Sigmoid colon (tissue), 7 donors: ENCODE measurements around the gene GAS6. TPM values are rescaled to one million over a fixed set of nuclear protein-coding genes. Genes with fewer than 3 reads are reported as not detected.

Source experiments
- DNase-seq: peaks from one replicate; pipeline ENCODE4 v3.0.0-alpha.2; 2019
- H3K27ac ChIP-seq, 4 donors: fragments of 200-600 bp; sonication (generic); one replicate each; pipeline ENCODE4 v1.5.1; 2016 to 2019; ENCODE audit warnings: mild to moderate bottlenecking in 1 of 4
- H3K27me3 ChIP-seq, 3 donors: fragments of 200-600 bp; sonication (generic); one replicate each; pipeline ENCODE4 v1.5.1; 2019; ENCODE audit warnings: mild to moderate bottlenecking in 1 of 3
- H3K36me3 ChIP-seq, 4 donors: fragments of 200-600 bp; sonication (generic); one replicate each; pipeline ENCODE4 v1.5.1; 2016 to 2019
- H3K4me1 ChIP-seq, 4 donors: fragments of 200-600 bp; sonication (generic); one replicate each; pipeline ENCODE4 v1.5.1; 2017 to 2019
- H3K4me3 ChIP-seq, 4 donors: fragments of 200-600 bp; sonication (generic); one replicate each; pipeline ENCODE4 v1.5.1; 2017 to 2019; ENCODE audit warnings: mild to moderate bottlenecking in 2 of 4, moderate library complexity in 1 of 4
- H3K9me3 ChIP-seq, 4 donors: fragments of 200-600 bp in 3 of 4; sonication (generic) in 3 of 4; one replicate each; pipeline versions ENCODE4 v1.5.1 to v1.6.1; 2013 to 2019
- CTCF ChIP-seq, 4 experiments: fragments of 450-650 bp in 3 of 4; fragments of 200-600 bp in 1 of 4; IDR thresholded peaks; one replicate each; pipeline ENCODE4 v1.5.1; 2016 to 2019; ENCODE audit warnings: antibody characterized with exemption in 4 of 4, mild to moderate bottlenecking in 3 of 4, moderate library complexity in 2 of 4
- EP300 ChIP-seq, 4 donors: sonication (generic); formaldehyde crosslinking; IDR thresholded peaks; one replicate each; pipeline ENCODE4 v1.6.1; 2017; ENCODE audit warnings: antibody characterized with exemption in 4 of 4
- POLR2A ChIP-seq, 2 donors: fragments of 450-650 bp; IDR thresholded peaks; one replicate each; pipeline ENCODE4 v1.6.1; 2016; ENCODE audit warnings: antibody characterized with exemption in 2 of 2, mild to moderate bottlenecking in 2 of 2, moderate library complexity in 2 of 2
- POLR2AphosphoS5 ChIP-seq, 4 donors: sonication (generic); formaldehyde crosslinking; IDR thresholded peaks; one replicate each; pipeline ENCODE4 v1.6.1; 2017; ENCODE audit warnings: antibody characterized with exemption in 4 of 4
- WGBS, 2 donors: extraction: QIAGEN DNeasy Blood & Tissue Kit; methylation state at CpG; one replicate each; pipeline ENCODE4 v1.1.7; 2013; 5-methylcytosine and 5-hydroxymethylcytosine counted together
- intact Hi-C: fragments of 100-400 bp; cut with DNase I; formaldehyde crosslinking; loops from one replicate; pipeline ENCODE4 v1.15.1; 2023
- polyA plus RNA-seq, 3 donors: library from polyadenylated mRNA; stranded (reverse); fragments of 200-250 nt; gene quantifications; one replicate each; pipeline ENCODE4 v1.2.3, GENCODE V29; 2013
- total RNA-seq, 4 donors: library from RNA; depleted of rRNA; stranded (reverse); fragments of >200 nt; gene quantifications; one replicate each; pipeline ENCODE4 v1.1.0, GENCODE V29; 2016
- donor health status: healthy with polysubstance abuse.
- donor health status: Bipolar disorder and iron deficiency.
- donor health status: healthy.

GAS6 gene
- total and polyA plus RNA-seq, 7 donors, result 27.0 to 105 (median 58.1) TPM

GRCh38 chr13:113810640-113811039 lies 53.2 kb downstream of the GAS6 start:
- no peak overlapping the region for H3K4me3 ChIP-seq
- no peak for DNase-seq
- H3K4me1 ChIP-seq, result peaks cover 0 to 3% (median 1%) of the 10 kb centered on the region in 4 donors
- H3K36me3 ChIP-seq, result no peaks in the 10 kb centered on the region
- H3K9me3 ChIP-seq, result peaks cover 0 to 6% (median 2%) of the 10 kb centered on the region in 4 donors
- H3K27me3 ChIP-seq, result no peaks in the 10 kb centered on the region
- intact Hi-C loops, result no loop called here
- no peak overlapping the region for H3K27ac ChIP-seq
- no peak for TF ChIP-seq POLR2AphosphoS5 (IDR thresholded peaks at IDR 0.05)
- TF ChIP-seq POLR2A (IDR thresholded peaks at IDR 0.05), result no peak
- TF ChIP-seq EP300 (IDR thresholded peaks at IDR 0.05), result no peak
- TF ChIP-seq CTCF (IDR thresholded peaks at IDR 0.05), result no peak
- WGBS, 2 donors, result 82 to 92% methylated on average over 14 of the region's 14 CpGs

- H3K9me3 ChIP-seq, result peaks cover 0 to 6% (median 2%) of the 10 kb centered on the region in 4 donors
- TF ChIP-seq EP300 (IDR thresholded peaks at IDR 0.05) (no peak), POLR2AphosphoS5 (IDR thresholded peaks at IDR 0.05) (no peak), POLR2A (IDR thresholded peaks at IDR 0.05) (no peak), CTCF (IDR thresholded peaks at IDR 0.05) (no peak)
- H3K27ac ChIP-seq, result no peak overlapping the region
- H3K4me1 ChIP-seq, result no peaks in the 10 kb centered on the region
- no peaks in the 10 kb centered on the region for H3K27me3 ChIP-seq
- intact Hi-C loops, result no loop called here
- no peaks in the 10 kb centered on the region for H3K36me3 ChIP-seq
- no peak for DNase-seq
- no peak overlapping the region for H3K4me3 ChIP-seq
- 61 to 75% methylated on average over 2 of the region's 2 CpGs for WGBS, 2 donors
Observed at GRCh38 chr13:113809934-113810333, 53.9 kb downstream of the GAS6 start.

- Histone ChIP-seq H3K9me3 (peaks cover 0 to 6% (median 2%) of the 10 kb centered on the region in 4 donors), H3K36me3 (no peaks in the 10 kb centered on the region), H3K27ac (no peak overlapping the region), H3K4me1 (no peaks in the 10 kb centered on the region), H3K4me3 (no peak overlapping the region), H3K27me3 (no peaks in the 10 kb centered on the region)
- 75 to 78% methylated on average over 12 of the region's 12 CpGs for WGBS, 2 donors
- TF ChIP-seq POLR2AphosphoS5 (IDR thresholded peaks at IDR 0.05) (no peak), POLR2A (IDR thresholded peaks at IDR 0.05) (no peak), CTCF (IDR thresholded peaks at IDR 0.05) (no peak), EP300 (IDR thresholded peaks at IDR 0.05) (no peak)
- intact Hi-C loops, result no loop called here
- DNase-seq, result no peak
Observed at GRCh38 chr13:113808058-113808834, 55.6 kb downstream of the GAS6 start.

DNA sequence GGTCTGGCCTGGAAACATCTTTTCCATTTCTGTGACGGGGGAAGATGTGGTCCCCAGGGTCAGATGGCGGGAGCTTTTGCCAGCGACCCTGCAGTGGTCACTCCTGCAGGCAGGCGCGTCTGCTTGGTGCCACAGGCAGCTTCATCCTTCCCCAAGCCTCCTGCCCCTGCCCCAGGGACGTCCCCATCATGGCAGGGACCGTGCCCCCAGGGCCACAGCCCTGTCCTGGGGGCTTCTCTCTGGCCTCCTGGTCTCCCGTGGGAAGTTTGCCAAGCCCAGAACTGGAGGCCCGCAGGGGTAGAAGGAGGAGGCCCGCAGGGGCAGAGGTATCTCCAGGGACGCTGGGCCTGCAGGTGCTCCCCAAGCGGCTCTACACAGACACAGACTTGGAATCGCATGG lies 57.4 kb downstream of the GAS6 start:
- peaks cover 0 to 6% (median 2%) of the 10 kb centered on the region in 4 donors for H3K9me3 ChIP-seq
- no peak overlapping the region for H3K27ac ChIP-seq
- WGBS, 2 donors, result 90 to 93% methylated on average over 13 of the region's 13 CpGs
- H3K27me3 ChIP-seq, result no peaks in the 10 kb centered on the region
- H3K4me3 ChIP-seq, result no peak overlapping the region
- peaks cover 0 to 7% (median 3%) of the 10 kb centered on the region in 4 donors for H3K4me1 ChIP-seq
- H3K36me3 ChIP-seq, result no peaks in the 10 kb centered on the region
- no peak for TF ChIP-seq POLR2AphosphoS5 (IDR thresholded peaks at IDR 0.05)
- DNase-seq, result no peak
- intact Hi-C loops, result no loop called here

DNA sequence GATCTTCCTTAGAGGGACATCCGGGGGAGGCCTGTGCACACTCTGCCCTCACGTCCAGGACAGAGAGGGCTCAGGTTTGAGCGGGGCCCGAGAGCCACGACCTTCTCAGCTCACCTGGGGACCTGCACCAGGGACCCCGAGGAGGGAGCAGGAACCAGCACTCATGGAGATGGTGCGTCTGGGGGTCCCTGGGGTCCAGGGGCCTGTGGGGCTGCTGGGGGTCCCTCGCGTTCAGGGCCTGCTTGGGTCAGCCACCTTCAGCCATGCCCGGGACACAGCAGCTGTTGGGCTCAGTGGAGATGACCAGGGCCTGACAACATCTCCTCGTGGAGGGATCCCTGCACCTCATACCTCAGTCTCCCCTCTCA lies 57.8 kb downstream of the GAS6 start:
- H3K27me3 ChIP-seq, result no peaks in the 10 kb centered on the region
- no peak overlapping the region for H3K4me3 ChIP-seq
- H3K9me3 ChIP-seq, result peaks cover 0 to 6% (median 2%) of the 10 kb centered on the region in 4 donors
- H3K27ac ChIP-seq, result no peak overlapping the region
- peaks cover 0 to 7% (median 3%) of the 10 kb centered on the region in 4 donors for H3K4me1 ChIP-seq
- no peaks in the 10 kb centered on the region for H3K36me3 ChIP-seq
- TF ChIP-seq CTCF (IDR thresholded peaks at IDR 0.05) (no peak), POLR2AphosphoS5 (IDR thresholded peaks at IDR 0.05) (no peak), POLR2A (IDR thresholded peaks at IDR 0.05) (no peak), EP300 (IDR thresholded peaks at IDR 0.05) (no peak)
- intact Hi-C loops, result no loop called here
- WGBS, 2 donors, result 89 to 90% methylated on average over 11 of the region's 11 CpGs
- DNase-seq, result peak; percentile 65
